ENCODE measurements around the gene GREB1L. TPM values are rescaled to one million over a fixed set of nuclear protein-coding genes. Genes with fewer than 3 reads are reported as not detected.

Gene GREB1L
- polyA plus RNA-seq, 1 experiment = 0.01 TPM

GRCh38 chr18:21254576-21254975 lies 12.5 kb downstream of the GREB1L start:
- no peaks in the 10 kb centered on the region for H3K9me3 ChIP-seq (ENCODE audit: control insufficient read depth, insufficient read depth, low read length)
- no peaks in the 10 kb centered on the region for H3K27me3 ChIP-seq (ENCODE audit: control insufficient read depth, insufficient read depth, low read length)
- ChIA-PET CTCF (interaction anchor here (1.0 kb wide), 1 partner anchor 60 kb away, joined by 3 read pairs; no protein-coding TSS in a partner anchor), POLR2A (no interaction called here)
- no peak for TF ChIP-seq CTCF (IDR thresholded peaks at IDR 0.05; ENCODE audit: low read depth, low read length)
- no peak for DNase-seq (ENCODE audit: low read depth, low spot score)
- no peak overlapping the region for H3K27ac ChIP-seq (ENCODE audit: low read depth, low read length)
- no peak overlapping the region for H3K4me3 ChIP-seq (ENCODE audit: low read depth, low read length)

- Histone ChIP-seq H3K9me3 (ENCODE audit: control insufficient read depth, insufficient read depth, low read length) (no peaks in the 10 kb centered on the region), H3K27ac (ENCODE audit: low read depth, low read length) (no peak overlapping the region), H3K4me3 (ENCODE audit: low read depth, low read length) (no peak overlapping the region), H3K27me3 (ENCODE audit: control insufficient read depth, insufficient read depth, low read length) (no peaks in the 10 kb centered on the region)
- ChIA-PET POLR2A (no interaction called here), CTCF (interaction anchor here (1.0 kb wide), 1 partner anchor 60 kb away, joined by 3 read pairs; no protein-coding TSS in a partner anchor)
- DNase-seq (ENCODE audit: low read depth, low spot score) = no peak
- TF ChIP-seq CTCF (IDR thresholded peaks at IDR 0.05; ENCODE audit: low read depth, low read length) = no peak
Measured at GRCh38 chr18:21255211-21255610, 13.2 kb downstream of the GREB1L start.

GRCh38 chr18:21257386-21257785 lies 15.4 kb downstream of the GREB1L start:
- no peak for DNase-seq (ENCODE audit: low read depth, low spot score)
- no peaks in the 10 kb centered on the region for H3K27me3 ChIP-seq (ENCODE audit: control insufficient read depth, insufficient read depth, low read length)
- no peak overlapping the region for H3K27ac ChIP-seq (ENCODE audit: low read depth, low read length)
- POLR2A ChIA-PET = no interaction called here
- H3K4me3 ChIP-seq (ENCODE audit: low read depth, low read length) = no peak overlapping the region
- CTCF ChIA-PET = no interaction called here
- H3K9me3 ChIP-seq (ENCODE audit: control insufficient read depth, insufficient read depth, low read length) = no peaks in the 10 kb centered on the region
- TF ChIP-seq CTCF (IDR thresholded peaks at IDR 0.05; ENCODE audit: low read depth, low read length) = no peak

GRCh38 chr18:21260621-21261020 lies 18.6 kb downstream of the GREB1L start:
- Histone ChIP-seq H3K9me3 (ENCODE audit: control insufficient read depth, insufficient read depth, low read length) (no peaks in the 10 kb centered on the region), H3K4me3 (ENCODE audit: low read depth, low read length) (no peak overlapping the region), H3K27ac (ENCODE audit: low read depth, low read length) (no peak overlapping the region), H3K27me3 (ENCODE audit: control insufficient read depth, insufficient read depth, low read length) (no peaks in the 10 kb centered on the region)
- TF ChIP-seq CTCF (IDR thresholded peaks at IDR 0.05; ENCODE audit: low read depth, low read length) = no peak
- CTCF ChIA-PET = interaction anchor here (2.5 kb wide), 1 partner anchor 66 kb away, joined by 7 read pairs; no protein-coding TSS in a partner anchor
- DNase-seq (ENCODE audit: low read depth, low spot score) = no peak
- POLR2A ChIA-PET = no interaction called here

GRCh38 chr18:21261352-21261751 lies 19.3 kb downstream of the GREB1L start:
- H3K9me3 ChIP-seq (ENCODE audit: control insufficient read depth, insufficient read depth, low read length) = no peaks in the 10 kb centered on the region
- H3K27me3 ChIP-seq (ENCODE audit: control insufficient read depth, insufficient read depth, low read length) = no peaks in the 10 kb centered on the region
- TF ChIP-seq CTCF (IDR thresholded peaks at IDR 0.05; ENCODE audit: low read depth, low read length) = no peak
- DNase-seq (ENCODE audit: low read depth, low spot score) = no peak
- H3K4me3 ChIP-seq (ENCODE audit: low read depth, low read length) = no peak overlapping the region
- H3K27ac ChIP-seq (ENCODE audit: low read depth, low read length) = no peak overlapping the region
- POLR2A ChIA-PET = no interaction called here
- CTCF ChIA-PET = interaction anchor here (2.5 kb wide), 1 partner anchor 67 kb away, joined by 7 read pairs; no protein-coding TSS in a partner anchor

Data from AG04450 (cell line).